Fibroblast of skin of back (primary cell): Measurements from ENCODE around the gene EMID1.

Source experiments
- DNase-seq: peaks from one replicate; pipeline ENCODE4 v3.0.0-alpha.2; 2013

Gene EMID1

GRCh38 chr22:29260601-29261315, 55.1 kb downstream of the EMID1 start:
- no peak for DNase-seq

GRCh38 chr22:29263791-29264276, 58.1 kb downstream of the EMID1 start:
- DNase-seq = no peak

- no peak for DNase-seq
Observed at GRCh38 chr22:29265305-29265704, 59.6 kb downstream of the EMID1 start.

GRCh38 chr22:29265929-29266328, 60.2 kb downstream of the EMID1 start:
- no peak for DNase-seq

- peak; percentile 39 for DNase-seq
Observed at GRCh38 chr22:29266564-29267461, 61.1 kb downstream of the EMID1 start.

GRCh38 chr22:29267462-29267857, 61.8 kb downstream of the EMID1 start:
- no peak for DNase-seq

GRCh38 chr22:29267858-29268510, 62.3 kb downstream of the EMID1 start, which contains the start of the genes EWSR1 and RHBDD3:
Gene EWSR1 (plus strand): TSS chr22:29268268. CDS start chr22:29268337, 69 bp downstream.
Gene RHBDD3 (minus strand): TSS chr22:29267981. CDS start chr22:29265626, 2,355 bp downstream.
- peak; percentile 97 for DNase-seq

GRCh38 chr22:29268511-29269229, 63.0 kb downstream of the EMID1 start:
- peak; percentile 68 for DNase-seq

GRCh38 chr22:29269230-29269604, 63.5 kb downstream of the EMID1 start:
- DNase-seq = no peak

- DNase-seq = no peak
Observed at GRCh38 chr22:29269731-29270474, 64.2 kb downstream of the EMID1 start.

- DNase-seq = peak; percentile 55
Observed at GRCh38 chr22:29270475-29271271, 65.0 kb downstream of the EMID1 start.

GRCh38 chr22:29272624-29273023, 66.9 kb downstream of the EMID1 start:
- no peak for DNase-seq

- no peak for DNase-seq
Observed at GRCh38 chr22:29275167-29275566, 69.5 kb downstream of the EMID1 start.

GRCh38 chr22:29275819-29276565, 70.3 kb downstream of the EMID1 start:
- no peak for DNase-seq

GRCh38 chr22:29277927-29278326, 72.2 kb downstream of the EMID1 start:
- no peak for DNase-seq

- no peak for DNase-seq
Observed at GRCh38 chr22:29284196-29284595, 78.5 kb downstream of the EMID1 start.

- no peak for DNase-seq
Observed at GRCh38 chr22:29288837-29289236, 83.1 kb downstream of the EMID1 start.

- no peak for DNase-seq
Observed at GRCh38 chr22:29290061-29290460, 84.4 kb downstream of the EMID1 start.

- no peak for DNase-seq
Observed at GRCh38 chr22:29291215-29291614, 85.5 kb downstream of the EMID1 start.

GRCh38 chr22:29292379-29292778, 86.7 kb downstream of the EMID1 start:
- no peak for DNase-seq
